K562 (cell line): ENCODE measurements around the gene MAPT. TPM values are rescaled to one million over a fixed set of nuclear protein-coding genes. Genes with fewer than 3 reads are reported as not detected.

ENCODE experiments used
- ARID1B ChIP-seq: fragments of 450-650 bp; IDR thresholded peaks from 2 replicates; pipeline ENCODE4 v1.6.1; 2016; ENCODE audit warnings: antibody characterized with exemption, mild to moderate bottlenecking, inconsistent platforms
- ARID3B ChIP-seq: fragments of 250-450 bp; sonication (Bioruptor Pico); IDR thresholded peaks from 2 replicates; pipeline ENCODE4 v1.4.0; 2020; ENCODE audit warnings: borderline replicate concordance
- ATF7 ChIP-seq: fragments of 450-650 bp; IDR thresholded peaks from 2 replicates; pipeline ENCODE4 v1.7.1; 2014; ENCODE audit warnings: mild to moderate bottlenecking, moderate library complexity
- BMI1 ChIP-seq: fragments of 150-350 bp; IDR thresholded peaks from 2 replicates; pipeline ENCODE4 v1.6.1; 2014; ENCODE audit warnings: low read length
- BRCA1 ChIP-seq, 2 experiments: fragments of 450-650 bp in 1 of 2; sonication (generic) in 1 of 2; formaldehyde crosslinking in 1 of 2; IDR thresholded peaks; 2 replicates each; pipeline versions ENCODE4 v1.5.0 to v1.6.1; 2017 to 2020; ENCODE audit warnings: mild to moderate bottlenecking in 1 of 2, missing genetic modification reagents in 1 of 2
- CBFA2T3 ChIP-seq: fragments of 450-650 bp; IDR thresholded peaks from 2 replicates; pipeline ENCODE4 v1.6.1; 2017
- CTBP1 ChIP-seq: fragments of 450-650 bp; IDR thresholded peaks from 2 replicates; pipeline ENCODE4 v1.6.1; 2016; ENCODE audit warnings: borderline replicate concordance
- MEIS2 ChIP-seq: fragments of 450-650 bp; IDR thresholded peaks from 2 replicates; pipeline ENCODE4 v1.6.1; 2014; ENCODE audit warnings: mild to moderate bottlenecking; ENCODE audit not compliant: partially characterized antibody
- MIER1 ChIP-seq: fragments of 450-650 bp; IDR thresholded peaks from 2 replicates; pipeline ENCODE4 v1.6.1; 2016; ENCODE audit warnings: antibody characterized with exemption, mild to moderate bottlenecking, low read depth
- RBM15 ChIP-seq: fragments of 200-400 bp; formaldehyde crosslinking; IDR thresholded peaks from 2 replicates; pipeline ENCODE4 v1.6.1; 2018; ENCODE audit warnings: mild to moderate bottlenecking, low read length, moderate library complexity; ENCODE audit not compliant: insufficient read depth
- RFX7 ChIP-seq: fragments of 250-450 bp; sonication (Bioruptor Pico); IDR thresholded peaks from 2 replicates; pipeline ENCODE4 v1.5.1; 2021; ENCODE audit warnings: mild to moderate bottlenecking
- SAFB2 ChIP-seq: fragments of 200-400 bp; formaldehyde crosslinking; IDR thresholded peaks from 2 replicates; pipeline ENCODE4 v1.6.1; 2018; ENCODE audit warnings: borderline replicate concordance, low read length, low read depth, moderate library complexity; ENCODE audit not compliant: severe bottlenecking
- TCF3 ChIP-seq: sonication (generic); formaldehyde crosslinking; IDR thresholded peaks from 2 replicates; pipeline ENCODE4 v1.4.0; 2020; ENCODE audit warnings: mild to moderate bottlenecking, missing genetic modification reagents
- ZBTB17 ChIP-seq: fragments of 450-650 bp; formaldehyde crosslinking; IDR thresholded peaks from 2 replicates; pipeline ENCODE4 v1.4.0; 2020; ENCODE audit warnings: mild to moderate bottlenecking
- ZNF146 ChIP-seq: IDR thresholded peaks from one replicate; pipeline ENCODE4 v1.6.1; 2018; ENCODE audit warnings: missing compliant biosample characterization; ENCODE audit not compliant: unreplicated experiment
- ZNF197 ChIP-seq: fragments of 200-800 bp; sonication (Bioruptor generic); IDR thresholded peaks from 2 replicates; pipeline ENCODE4 v1.6.1; 2016; ENCODE audit warnings: low read depth, missing genetic modification characterization, missing compliant biosample characterization
- polyA plus RNA-seq, 8 experiments: library from polyadenylated mRNA; depleted of rRNA in 4 of 8; stranded (reverse) in 5 of 8; unstranded in 3 of 8; fragments of >200 nt; fragmentation: Nextera tagmentation in 2 of 8; fragmentation: Illumina TruSeq in 1 of 8; extraction: Ambion mirVana in 2 of 8; extraction: Trizol in 1 of 8; gene quantifications; 2 replicates each; pipeline versions ENCODE4 v1.2.1 to v1.2.3, GENCODE V29; 2011 to 2014; ENCODE audit warnings: inconsistent platforms in 1 of 8, missing spikeins in 1 of 8
- total RNA-seq, 7 experiments: library from RNA; depleted of rRNA in 6 of 7; stranded (reverse); fragments of >200 nt in 6 of 7; fragmentation: Illumina TruSeq in 2 of 7; extraction: Trizol in 2 of 7; gene quantifications; 2 replicates each; pipeline versions ENCODE4 v1.2.1 to v1.2.3, GENCODE V29; 2011 to 2021; ENCODE audit warnings: low replicate concordance in 1 of 7
- TF ChIP-seq, protein P1 (sequence below): fragments of 250-450 bp; sonication (Bioruptor Pico); IDR thresholded peaks from 2 replicates; pipeline ENCODE4 v1.5.0; 2021
- TF ChIP-seq, protein P2 (sequence below): sonication (generic); IDR thresholded peaks from 2 replicates; pipeline ENCODE4 v1.6.1; 2016

MAPT gene
- total and polyA plus RNA-seq, 9 of the 15 experiments (the other 6 are each of a cell fraction or from before 2014, with no cell fraction given), result 0.04 to 1.1 (median 0.36) TPM

DNA sequence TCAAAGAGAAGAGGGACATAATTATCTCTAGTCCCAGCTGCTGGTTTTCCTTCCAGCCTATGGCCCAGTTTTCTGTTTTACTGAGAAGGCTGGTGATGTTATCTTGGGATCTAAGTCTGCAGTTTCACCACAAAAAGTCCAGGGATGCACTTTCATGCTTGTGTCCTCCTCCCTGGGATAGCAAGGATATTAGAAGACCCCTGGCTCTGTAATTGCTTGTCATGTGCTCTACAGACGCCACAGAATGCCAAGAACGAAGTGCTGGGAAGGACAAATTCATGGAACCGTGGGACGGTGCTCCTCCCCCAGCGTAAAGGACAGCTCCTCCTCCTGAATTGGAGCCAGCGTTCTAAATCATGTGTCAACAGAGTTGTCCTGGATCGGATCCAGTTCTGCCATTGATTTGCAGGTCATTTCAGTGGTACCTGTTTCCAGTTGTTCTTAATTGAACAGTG is 8.6 kb downstream of the MAPT start (continued):
- TF ChIP-seq ATF7 (peak; percentile 31; the same call in 1 of the 2 replicates), ZNF197 (CRISPR knock-in tag) (no peak), ARID3B (CRISPR knock-in tag) (no peak), BMI1 (no peak), MEIS2 (peak; percentile 91), ZNF146 (CRISPR knock-in tag) (no peak), TCF3 (CRISPR knock-in tag) (peak; percentile 61), RBM15 (no peak), SAFB2 (no peak), CBFA2T3 (peak; percentile 68), RFX7 (CRISPR knock-in tag) (no peak), MIER1 (no peak), CTBP1 (peak; percentile 59; the same call in 1 of the 2 replicates), ARID1B (peak; percentile 79), ZBTB17 (CRISPR knock-in tag) (0 out of 2 replicates have a peak, but pooled peaks have one; percentile 27), BRCA1 (IDR thresholded peaks at IDR 0.05) (no peak), BRCA1 (CRISPR knock-in tag; IDR thresholded peaks at IDR 0.05) (no peak)
- TF ChIP-seq, protein P1, sequence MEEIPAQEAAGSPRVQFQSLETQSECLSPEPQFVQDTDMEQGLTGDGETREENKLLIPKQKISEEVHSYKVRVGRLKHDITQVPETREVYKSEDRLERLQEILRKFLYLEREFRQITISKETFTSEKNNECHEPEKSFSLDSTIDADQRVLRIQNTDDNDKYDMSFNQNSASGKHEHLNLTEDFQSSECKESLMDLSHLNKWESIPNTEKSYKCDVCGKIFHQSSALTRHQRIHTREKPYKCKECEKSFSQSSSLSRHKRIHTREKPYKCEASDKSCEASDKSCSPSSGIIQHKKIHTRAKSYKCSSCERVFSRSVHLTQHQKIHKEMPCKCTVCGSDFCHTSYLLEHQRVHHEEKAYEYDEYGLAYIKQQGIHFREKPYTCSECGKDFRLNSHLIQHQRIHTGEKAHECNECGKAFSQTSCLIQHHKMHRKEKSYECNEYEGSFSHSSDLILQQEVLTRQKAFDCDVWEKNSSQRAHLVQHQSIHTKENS (CRISPR knock-in tag), result no peak
- TF ChIP-seq, protein P2, sequence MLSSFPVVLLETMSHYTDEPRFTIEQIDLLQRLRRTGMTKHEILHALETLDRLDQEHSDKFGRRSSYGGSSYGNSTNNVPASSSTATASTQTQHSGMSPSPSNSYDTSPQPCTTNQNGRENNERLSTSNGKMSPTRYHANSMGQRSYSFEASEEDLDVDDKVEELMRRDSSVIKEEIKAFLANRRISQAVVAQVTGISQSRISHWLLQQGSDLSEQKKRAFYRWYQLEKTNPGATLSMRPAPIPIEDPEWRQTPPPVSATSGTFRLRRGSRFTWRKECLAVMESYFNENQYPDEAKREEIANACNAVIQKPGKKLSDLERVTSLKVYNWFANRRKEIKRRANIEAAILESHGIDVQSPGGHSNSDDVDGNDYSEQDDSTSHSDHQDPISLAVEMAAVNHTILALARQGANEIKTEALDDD, result peak; percentile 75
- TF ChIP-seq, all 486 proteins: peak for 31
